ENCODE data around the gene ELF1. TPM values are rescaled to one million over a fixed set of nuclear protein-coding genes. Genes with fewer than 3 reads are reported as not detected.
"Not testable (repeated sequence)": the region's sequence is repeated elsewhere in the genome, so short reads cannot be mapped to it uniquely, and the experiment has no call there.

ELF1 gene
- total RNA-seq, 1 experiment from 2014 or later: 18.7 TPM

GRCh38 chr13:41039746-41040145 is 20.6 kb upstream of the ELF1 start (continued):
- no peak for TF ChIP-seq ZNF532 (CRISPR knock-in tag; IDR thresholded peaks at IDR 0.05; ENCODE audit: borderline replicate concordance)
- TF ChIP-seq IRF1 (CRISPR knock-in tag; IDR thresholded peaks at IDR 0.05): no peak
- no peak for TF ChIP-seq JUN (CRISPR knock-in tag; IDR thresholded peaks at IDR 0.05)

- POLR2A ChIA-PET; H3K27ac Mint-ChIP-seq; CTCF ChIA-PET; H3K4me3 Mint-ChIP-seq; H3K27me3 Mint-ChIP-seq (ENCODE audit: low read depth); ATAC-seq; H3K4me1 Mint-ChIP-seq; DNase-seq (ENCODE audit: low spot score): not testable (repeated sequence)
- H3K36me3 Mint-ChIP-seq: peaks cover 19% of the 10 kb centered on the region
- peaks cover 26% of the 10 kb centered on the region for H3K9me3 Mint-ChIP-seq
Measured at GRCh38 chr13:41036557-41036956, 17.4 kb upstream of the ELF1 start.

GRCh38 chr13:41034881-41035280 is 15.8 kb upstream of the ELF1 start:
- DNase-seq (ENCODE audit: low spot score) (no peak), ATAC-seq (no peak)
- POLR2A ChIA-PET: no interaction called here
- H3K4me3 Mint-ChIP-seq: no peak overlapping the region
- CTCF ChIA-PET: no interaction called here
- peaks cover 3% of the 10 kb centered on the region; the same call in 1 of the 2 replicates for H3K36me3 Mint-ChIP-seq
- H3K4me1 Mint-ChIP-seq: peaks cover 9% of the 10 kb centered on the region
- H3K27ac Mint-ChIP-seq: 0 out of 2 replicates have a peak overlapping the region, but pooled peaks have one; percentile 52
- no peaks in the 10 kb centered on the region for H3K27me3 Mint-ChIP-seq (ENCODE audit: low read depth)
- peaks cover 9% of the 10 kb centered on the region for H3K9me3 Mint-ChIP-seq
- TF ChIP-seq NFYB (CRISPR knock-in tag; conservative IDR thresholded peaks at IDR 0.05; ENCODE audit: low read depth): no peak
- no peak for TF ChIP-seq E2F4 (CRISPR knock-in tag; IDR thresholded peaks at IDR 0.05; ENCODE audit: borderline replicate concordance, low read depth)

- H3K27ac Mint-ChIP-seq: no peak overlapping the region
- peaks cover 4% of the 10 kb centered on the region; the same call in 1 of the 2 replicates for H3K9me3 Mint-ChIP-seq
- peaks cover 9% of the 10 kb centered on the region for H3K4me1 Mint-ChIP-seq
- no peak overlapping the region for H3K4me3 Mint-ChIP-seq
- CTCF ChIA-PET: no interaction called here
- no peaks in the 10 kb centered on the region for H3K27me3 Mint-ChIP-seq (ENCODE audit: low read depth)
- POLR2A ChIA-PET: no interaction called here
- H3K36me3 Mint-ChIP-seq: peaks cover 2% of the 10 kb centered on the region; the same call in 1 of the 2 replicates
- no peak for TF ChIP-seq STAT6 (CRISPR knock-in tag; conservative IDR thresholded peaks at IDR 0.05; ENCODE audit: low read depth)
- no peak for TF ChIP-seq IRF2 (CRISPR knock-in tag; IDR thresholded peaks at IDR 0.05; ENCODE audit: borderline replicate concordance, low read depth)
- TF ChIP-seq USF2 (CRISPR knock-in tag; IDR thresholded peaks at IDR 0.05): no peak
- no peak for TF ChIP-seq JAZF1 (CRISPR knock-in tag; IDR thresholded peaks at IDR 0.05)
- no peak for TF ChIP-seq ATF3 (CRISPR knock-in tag; conservative IDR thresholded peaks at IDR 0.05)
- no peak for TF ChIP-seq ERG (CRISPR knock-in tag; IDR thresholded peaks at IDR 0.05)
- TF ChIP-seq ZNF219 (CRISPR knock-in tag; IDR thresholded peaks at IDR 0.05; ENCODE audit: borderline replicate concordance): no peak
- TF ChIP-seq ESRRA (CRISPR knock-in tag; IDR thresholded peaks at IDR 0.05; ENCODE audit: borderline replicate concordance): no peak
- TF ChIP-seq CREM (CRISPR knock-in tag; IDR thresholded peaks at IDR 0.05): no peak
- no peak for TF ChIP-seq MLX (CRISPR knock-in tag; IDR thresholded peaks at IDR 0.05)
- no peak for TF ChIP-seq EMX1 (CRISPR knock-in tag; IDR thresholded peaks at IDR 0.05)
- DNase-seq (ENCODE audit: low spot score) (no peak), ATAC-seq (no peak)
Measured at GRCh38 chr13:41034382-41034781, 15.3 kb upstream of the ELF1 start.

Data from WTC11 (cell line).